ENCODE measurements around the gene VIPAS39.

DNA sequence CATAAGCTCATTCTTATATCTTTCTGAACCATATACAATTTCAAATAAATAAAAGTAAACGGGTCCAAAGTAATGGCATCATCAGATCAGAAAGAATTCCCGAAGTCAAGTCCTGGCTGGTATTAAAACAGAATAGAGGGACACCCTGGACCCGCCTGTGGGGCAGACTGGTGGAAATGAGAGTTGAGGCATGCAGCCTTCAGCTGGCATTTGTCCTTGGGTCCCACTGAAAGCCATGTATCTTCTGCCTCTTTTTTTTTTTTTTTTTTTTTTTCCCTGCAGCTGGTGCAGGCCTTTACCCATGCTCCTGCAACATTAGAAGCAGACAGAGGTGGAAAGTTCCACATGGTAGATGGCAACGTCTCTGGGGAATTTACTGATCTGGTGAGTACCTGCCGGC lies 10.4 kb upstream of the VIPAS39 start:
- TF ChIP-seq, protein P1, sequence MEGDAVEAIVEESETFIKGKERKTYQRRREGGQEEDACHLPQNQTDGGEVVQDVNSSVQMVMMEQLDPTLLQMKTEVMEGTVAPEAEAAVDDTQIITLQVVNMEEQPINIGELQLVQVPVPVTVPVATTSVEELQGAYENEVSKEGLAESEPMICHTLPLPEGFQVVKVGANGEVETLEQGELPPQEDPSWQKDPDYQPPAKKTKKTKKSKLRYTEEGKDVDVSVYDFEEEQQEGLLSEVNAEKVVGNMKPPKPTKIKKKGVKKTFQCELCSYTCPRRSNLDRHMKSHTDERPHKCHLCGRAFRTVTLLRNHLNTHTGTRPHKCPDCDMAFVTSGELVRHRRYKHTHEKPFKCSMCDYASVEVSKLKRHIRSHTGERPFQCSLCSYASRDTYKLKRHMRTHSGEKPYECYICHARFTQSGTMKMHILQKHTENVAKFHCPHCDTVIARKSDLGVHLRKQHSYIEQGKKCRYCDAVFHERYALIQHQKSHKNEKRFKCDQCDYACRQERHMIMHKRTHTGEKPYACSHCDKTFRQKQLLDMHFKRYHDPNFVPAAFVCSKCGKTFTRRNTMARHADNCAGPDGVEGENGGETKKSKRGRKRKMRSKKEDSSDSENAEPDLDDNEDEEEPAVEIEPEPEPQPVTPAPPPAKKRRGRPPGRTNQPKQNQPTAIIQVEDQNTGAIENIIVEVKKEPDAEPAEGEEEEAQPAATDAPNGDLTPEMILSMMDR (IDR thresholded peaks at IDR 0.05; ENCODE audit: low read depth, low read length), result no peak
- no peak for TF ChIP-seq EZH2phosphoT487 (IDR thresholded peaks at IDR 0.05; ENCODE audit: low read depth)

All from OCI-LY3 (cell line).